HEK293 (cell line): ENCODE results near the gene PCDHGB2.

Experiments
- CTCF ChIA-PET: fragments of 350-600 bp; formaldehyde crosslinking; extraction: SDS; loops from one replicate; lab custom pipeline; 2021; ENCODE audit warnings: antibody characterized with exemption; lab: Yijun Ruan, JAX
- POLR2A ChIA-PET: fragments of 300-600 bp; formaldehyde crosslinking; extraction: SDS; loops from one replicate; lab custom pipeline; 2020; ENCODE audit warnings: antibody characterized with exemption, inconsistent platforms; lab: Yijun Ruan, JAX
- H3K27ac ChIP-seq: fragments of 200-500 bp; sonication (Bioruptor generic); 2 replicates; pipeline ENCODE4 v1.5.1; 2014; ENCODE audit warnings: low read depth, low read length, control low read depth, inconsistent platforms; ENCODE audit errors: extremely low read depth
- H3K36me3 ChIP-seq, 2 experiments: fragments of 200-500 bp in 1 of 2; sonication (Bioruptor generic) in 1 of 2; 1 replicate in 1 of 2; 2 replicates in 1 of 2; pipeline ENCODE4 v1.5.1; 2014 to 2017; ENCODE audit warnings: inconsistent platforms in 2 of 2, low read length in 2 of 2; ENCODE audit not compliant: control insufficient read depth in 2 of 2, insufficient read depth in 1 of 2
- H3K4me1 ChIP-seq: fragments of 200-500 bp; sonication (Bioruptor generic); 2 replicates; pipeline ENCODE4 v1.5.1; 2014; ENCODE audit warnings: mild to moderate bottlenecking, low read length, inconsistent platforms; ENCODE audit not compliant: control insufficient read depth, insufficient read depth
- H3K4me3 ChIP-seq: 2 replicates; pipeline ENCODE4 v1.5.1; 2011; ENCODE audit warnings: low read depth, mild to moderate bottlenecking, control low read depth, low read length, moderate library complexity
- H3K9me3 ChIP-seq: fragments of 200-500 bp; sonication (Bioruptor generic); 2 replicates; pipeline ENCODE4 v1.5.1; 2014; ENCODE audit warnings: low read depth, low read length, inconsistent platforms; ENCODE audit not compliant: control insufficient read depth, insufficient read depth
- GFI1B ChIP-seq: fragments of 450-650 bp; formaldehyde crosslinking; IDR thresholded peaks from 2 replicates; pipeline ENCODE4 v1.5.1; 2016; ENCODE audit warnings: missing biosample characterization, missing genetic modification characterization
- IKZF3 ChIP-seq: fragments of 450-650 bp; IDR thresholded peaks from 2 replicates; pipeline ENCODE4 v1.5.0; 2018; ENCODE audit warnings: missing biosample characterization, mild to moderate bottlenecking, missing genetic modification characterization, moderate library complexity
- KLF16 ChIP-seq: fragments of 450-650 bp; formaldehyde crosslinking; IDR thresholded peaks from 2 replicates; pipeline ENCODE4 v1.5.1; 2017; ENCODE audit warnings: missing biosample characterization, missing genetic modification characterization
- KLF9 ChIP-seq: fragments of 450-650 bp; formaldehyde crosslinking; IDR thresholded peaks from 2 replicates; pipeline ENCODE4 v1.5.1; 2016; ENCODE audit warnings: missing biosample characterization, missing genetic modification characterization, low read depth
- OVOL3 ChIP-seq: fragments of 450-650 bp; formaldehyde crosslinking; IDR thresholded peaks from 2 replicates; pipeline ENCODE4 v1.5.1; 2016; ENCODE audit warnings: missing biosample characterization, missing genetic modification characterization
- SCRT2 ChIP-seq: fragments of 450-650 bp; formaldehyde crosslinking; IDR thresholded peaks from 2 replicates; pipeline ENCODE4 v1.5.1; 2016; ENCODE audit warnings: missing biosample characterization, missing genetic modification characterization
- WT1 ChIP-seq: fragments of 450-650 bp; formaldehyde crosslinking; IDR thresholded peaks from 2 replicates; pipeline ENCODE4 v1.5.1; 2016; ENCODE audit warnings: missing biosample characterization, missing genetic modification characterization
- YY2 ChIP-seq: fragments of 450-650 bp; formaldehyde crosslinking; IDR thresholded peaks from 2 replicates; pipeline ENCODE4 v1.5.1; 2016; ENCODE audit warnings: missing biosample characterization, missing genetic modification characterization
- ZBTB7A ChIP-seq: fragments of 450-650 bp; formaldehyde crosslinking; IDR thresholded peaks from 2 replicates; pipeline ENCODE4 v1.5.1; 2016; ENCODE audit warnings: low read depth, missing biosample characterization, missing genetic modification characterization
- ZFHX2 ChIP-seq: fragments of 450-650 bp; formaldehyde crosslinking; conservative IDR thresholded peaks from 2 replicates; pipeline ENCODE4 v1.5.1; 2016; ENCODE audit warnings: missing biosample characterization, missing genetic modification characterization
- ZFP69B ChIP-seq: fragments of 450-650 bp; formaldehyde crosslinking; IDR thresholded peaks from 2 replicates; pipeline ENCODE4 v1.5.1; 2016; ENCODE audit warnings: missing biosample characterization, missing genetic modification characterization
- ZNF114 ChIP-seq: fragments of 450-650 bp; formaldehyde crosslinking; IDR thresholded peaks from 2 replicates; pipeline ENCODE4 v1.5.0; 2017; ENCODE audit warnings: missing biosample characterization, missing genetic modification characterization
- ZNF133 ChIP-seq: fragments of 450-650 bp; formaldehyde crosslinking; IDR thresholded peaks from 2 replicates; pipeline ENCODE4 v1.5.1; 2016; ENCODE audit warnings: missing biosample characterization, missing genetic modification characterization
- ZNF2 ChIP-seq: fragments of 450-650 bp; formaldehyde crosslinking; IDR thresholded peaks from 2 replicates; pipeline ENCODE4 v1.5.1; 2016; ENCODE audit warnings: missing biosample characterization, missing genetic modification characterization
- ZNF214 ChIP-seq: fragments of 450-650 bp; formaldehyde crosslinking; IDR thresholded peaks from 2 replicates; pipeline ENCODE4 v1.5.1; 2017; ENCODE audit warnings: missing biosample characterization, mild to moderate bottlenecking, missing genetic modification characterization, borderline replicate concordance
- ZNF223 ChIP-seq: fragments of 450-650 bp; formaldehyde crosslinking; IDR thresholded peaks from 2 replicates; pipeline ENCODE4 v1.5.1; 2016; ENCODE audit warnings: missing biosample characterization, missing genetic modification characterization
- ZNF391 ChIP-seq: fragments of 450-650 bp; formaldehyde crosslinking; IDR thresholded peaks from 2 replicates; pipeline ENCODE4 v1.5.1; 2016; ENCODE audit warnings: low read depth, missing biosample characterization, missing genetic modification characterization, borderline replicate concordance
- ZNF433 ChIP-seq: fragments of 450-650 bp; formaldehyde crosslinking; IDR thresholded peaks from 2 replicates; pipeline ENCODE4 v1.5.1; 2016; ENCODE audit warnings: missing biosample characterization, missing genetic modification characterization, low read depth
- ZNF473 ChIP-seq: fragments of 450-650 bp; formaldehyde crosslinking; IDR thresholded peaks from 2 replicates; pipeline ENCODE4 v1.5.1; 2017; ENCODE audit warnings: missing biosample characterization, missing genetic modification characterization
- ZNF558 ChIP-seq: fragments of 450-650 bp; formaldehyde crosslinking; IDR thresholded peaks from 2 replicates; pipeline ENCODE4 v1.5.1; 2016; ENCODE audit warnings: missing biosample characterization, missing genetic modification characterization
- ZNF571 ChIP-seq: fragments of 450-650 bp; formaldehyde crosslinking; IDR thresholded peaks from 2 replicates; pipeline ENCODE4 v1.5.0; 2017; ENCODE audit warnings: missing biosample characterization, missing genetic modification characterization
- ZNF600 ChIP-seq: fragments of 450-650 bp; formaldehyde crosslinking; IDR thresholded peaks from 2 replicates; pipeline ENCODE4 v1.5.1; 2016; ENCODE audit warnings: missing biosample characterization, missing genetic modification characterization
- ZNF664 ChIP-seq: fragments of 450-650 bp; formaldehyde crosslinking; IDR thresholded peaks from 2 replicates; pipeline ENCODE4 v1.5.1; 2016; ENCODE audit warnings: missing biosample characterization, missing genetic modification characterization
- TF ChIP-seq, protein P1 (sequence below): fragments of 450-650 bp; IDR thresholded peaks from 2 replicates; pipeline ENCODE4 v1.5.1; 2018; ENCODE audit warnings: missing biosample characterization, mild to moderate bottlenecking, missing genetic modification characterization
- TF ChIP-seq, protein P2 (sequence below): fragments of 450-650 bp; formaldehyde crosslinking; IDR thresholded peaks from 2 replicates; pipeline ENCODE4 v1.5.1; 2016; ENCODE audit warnings: missing biosample characterization, missing genetic modification characterization
- TF ChIP-seq, protein P3 (sequence below): fragments of 450-650 bp; formaldehyde crosslinking; IDR thresholded peaks from 2 replicates; pipeline ENCODE4 v1.5.1; 2016; ENCODE audit warnings: missing biosample characterization, missing genetic modification characterization
- TF ChIP-seq, protein P4 (sequence below): fragments of 450-650 bp; formaldehyde crosslinking; IDR thresholded peaks from 2 replicates; pipeline ENCODE4 v1.5.1; 2017; ENCODE audit warnings: missing biosample characterization, missing genetic modification characterization
- TF ChIP-seq, protein P5 (sequence below): fragments of 450-650 bp; formaldehyde crosslinking; optimal IDR thresholded peaks from 2 replicates; pipeline ENCODE3; 2016; ENCODE audit warnings: missing biosample characterization, mild to moderate bottlenecking, missing genetic modification characterization

Gene PCDHGB2

DNA sequence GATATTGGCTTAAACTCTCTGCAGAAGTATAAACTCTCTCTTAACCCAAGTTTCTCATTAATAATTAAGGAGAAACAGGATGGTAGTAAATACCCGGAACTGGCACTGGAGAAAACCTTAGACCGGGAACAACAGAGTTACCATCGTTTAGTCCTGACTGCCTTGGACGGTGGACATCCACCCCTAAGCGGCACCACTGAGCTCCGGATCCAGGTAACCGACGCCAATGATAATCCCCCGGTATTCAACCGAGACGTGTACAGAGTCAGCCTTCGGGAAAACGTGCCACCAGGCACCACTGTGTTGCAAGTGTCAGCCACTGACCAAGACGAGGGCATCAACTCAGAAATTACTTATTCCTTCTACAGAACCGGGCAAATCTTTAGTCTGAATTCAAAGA, 38.8 kb downstream of the PCDHGB2 start:
- H3K4me3 ChIP-seq: no peak overlapping the region
- CTCF ChIA-PET: interaction anchor here (0.5 to 4.2 kb wide), 5 partner anchors 8 to 165 kb away, joined by 3 to 57 read pairs (median 9); no protein-coding TSS in a partner anchor
- H3K9me3 ChIP-seq: no peaks in the 10 kb centered on the region; the same call in 1 of the 2 replicates
- no peaks in the 10 kb centered on the region for H3K4me1 ChIP-seq
- TF ChIP-seq ZNF433 (tag by site-specific recombination) (no peak), ZNF600 (tag by site-specific recombination) (no peak), ZNF133 (no peak), ZBTB7A (no peak), ZNF473 (tag by site-specific recombination) (no peak), SCRT2 (tag by site-specific recombination) (no peak), IKZF3 (tag by site-specific recombination) (no peak), KLF16 (no peak), ZNF558 (tag by site-specific recombination) (no peak), YY2 (tag by site-specific recombination) (no peak), ZNF664 (tag by site-specific recombination) (no peak), ZNF214 (tag by site-specific recombination) (no peak), ZNF2 (no peak), ZFP69B (tag by site-specific recombination) (no peak)
- TF ChIP-seq, protein P1, sequence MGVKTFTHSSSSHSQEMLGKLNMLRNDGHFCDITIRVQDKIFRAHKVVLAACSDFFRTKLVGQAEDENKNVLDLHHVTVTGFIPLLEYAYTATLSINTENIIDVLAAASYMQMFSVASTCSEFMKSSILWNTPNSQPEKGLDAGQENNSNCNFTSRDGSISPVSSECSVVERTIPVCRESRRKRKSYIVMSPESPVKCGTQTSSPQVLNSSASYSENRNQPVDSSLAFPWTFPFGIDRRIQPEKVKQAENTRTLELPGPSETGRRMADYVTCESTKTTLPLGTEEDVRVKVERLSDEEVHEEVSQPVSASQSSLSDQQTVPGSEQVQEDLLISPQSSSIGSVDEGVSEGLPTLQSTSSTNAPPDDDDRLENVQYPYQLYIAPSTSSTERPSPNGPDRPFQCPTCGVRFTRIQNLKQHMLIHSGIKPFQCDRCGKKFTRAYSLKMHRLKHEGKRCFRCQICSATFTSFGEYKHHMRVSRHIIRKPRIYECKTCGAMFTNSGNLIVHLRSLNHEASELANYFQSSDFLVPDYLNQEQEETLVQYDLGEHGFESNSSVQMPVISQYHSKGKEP (tag by site-specific recombination): no peak
- TF ChIP-seq, protein P2, sequence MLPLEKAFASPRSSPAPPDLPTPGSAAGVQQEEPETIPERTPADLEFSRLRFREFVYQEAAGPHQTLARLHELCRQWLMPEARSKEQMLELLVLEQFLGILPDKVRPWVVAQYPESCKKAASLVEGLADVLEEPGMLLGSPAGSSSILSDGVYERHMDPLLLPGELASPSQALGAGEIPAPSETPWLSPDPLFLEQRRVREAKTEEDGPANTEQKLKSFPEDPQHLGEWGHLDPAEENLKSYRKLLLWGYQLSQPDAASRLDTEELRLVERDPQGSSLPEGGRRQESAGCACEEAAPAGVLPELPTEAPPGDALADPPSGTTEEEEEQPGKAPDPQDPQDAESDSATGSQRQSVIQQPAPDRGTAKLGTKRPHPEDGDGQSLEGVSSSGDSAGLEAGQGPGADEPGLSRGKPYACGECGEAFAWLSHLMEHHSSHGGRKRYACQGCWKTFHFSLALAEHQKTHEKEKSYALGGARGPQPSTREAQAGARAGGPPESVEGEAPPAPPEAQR (tag by site-specific recombination): no peak
- TF ChIP-seq, protein P3, sequence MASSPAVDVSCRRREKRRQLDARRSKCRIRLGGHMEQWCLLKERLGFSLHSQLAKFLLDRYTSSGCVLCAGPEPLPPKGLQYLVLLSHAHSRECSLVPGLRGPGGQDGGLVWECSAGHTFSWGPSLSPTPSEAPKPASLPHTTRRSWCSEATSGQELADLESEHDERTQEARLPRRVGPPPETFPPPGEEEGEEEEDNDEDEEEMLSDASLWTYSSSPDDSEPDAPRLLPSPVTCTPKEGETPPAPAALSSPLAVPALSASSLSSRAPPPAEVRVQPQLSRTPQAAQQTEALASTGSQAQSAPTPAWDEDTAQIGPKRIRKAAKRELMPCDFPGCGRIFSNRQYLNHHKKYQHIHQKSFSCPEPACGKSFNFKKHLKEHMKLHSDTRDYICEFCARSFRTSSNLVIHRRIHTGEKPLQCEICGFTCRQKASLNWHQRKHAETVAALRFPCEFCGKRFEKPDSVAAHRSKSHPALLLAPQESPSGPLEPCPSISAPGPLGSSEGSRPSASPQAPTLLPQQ (tag by site-specific recombination): no peak
- TF ChIP-seq, all 188 proteins: peak for 0
- no peaks in the 10 kb centered on the region for H3K36me3 ChIP-seq
- H3K27ac ChIP-seq: no peak overlapping the region
- POLR2A ChIA-PET: interaction anchor here (2.1 kb wide), 1 partner anchor 78 kb away, joined by 6 read pairs; the partner anchor contains the start of gene TAF7

DNA sequence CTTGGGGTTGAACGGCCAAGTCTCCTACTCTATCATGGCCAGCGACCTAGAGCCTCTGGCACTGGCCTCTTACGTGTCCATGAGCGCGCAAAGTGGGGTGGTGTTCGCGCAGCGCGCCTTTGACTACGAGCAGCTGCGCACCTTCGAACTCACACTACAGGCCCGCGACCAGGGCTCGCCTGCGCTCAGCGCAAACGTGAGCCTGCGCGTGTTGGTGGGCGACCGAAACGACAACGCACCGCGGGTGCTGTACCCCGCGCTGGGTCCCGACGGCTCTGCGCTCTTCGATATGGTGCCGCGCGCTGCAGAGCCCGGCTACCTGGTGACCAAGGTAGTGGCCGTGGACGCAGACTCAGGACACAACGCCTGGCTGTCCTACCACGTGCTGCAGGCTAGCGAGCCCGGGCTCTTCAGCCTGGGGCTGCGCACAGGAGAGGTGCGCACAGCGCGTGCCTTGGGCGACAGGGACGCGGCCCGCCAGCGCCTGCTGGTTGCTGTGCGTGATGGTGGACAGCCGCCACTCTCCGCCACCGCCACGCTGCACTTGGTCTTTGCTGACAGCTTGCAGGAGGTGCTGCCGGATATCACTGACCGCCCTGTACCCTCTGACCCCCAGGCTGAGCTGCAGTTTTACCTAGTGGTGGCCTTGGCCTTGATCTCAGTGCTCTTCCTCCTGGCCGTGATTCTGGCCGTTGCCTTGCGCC, 39.9 kb downstream of the PCDHGB2 start:
- ChIA-PET CTCF (interaction anchor here (1.0 to 1.5 kb wide), 3 partner anchors 22 to 165 kb away, joined by 3 to 4 read pairs (median 3); partner anchors contain the start of gene PCDHGA11), POLR2A (no interaction called here)
- H3K27ac ChIP-seq: no peak overlapping the region
- H3K9me3 ChIP-seq: no peaks in the 10 kb centered on the region; the same call in 1 of the 2 replicates
- H3K4me3 ChIP-seq: no peak overlapping the region
- no peaks in the 10 kb centered on the region for H3K4me1 ChIP-seq
- no peaks in the 10 kb centered on the region for H3K36me3 ChIP-seq
- TF ChIP-seq ZNF571 (tag by site-specific recombination): no peak
- no peak for TF ChIP-seq ZFHX2 (tag by site-specific recombination)
- no peak for TF ChIP-seq KLF9 (tag by site-specific recombination)
- TF ChIP-seq WT1: no peak
- TF ChIP-seq OVOL3 (tag by site-specific recombination): no peak
- TF ChIP-seq ZNF223 (tag by site-specific recombination): no peak
- no peak for TF ChIP-seq GFI1B (tag by site-specific recombination)
- no peak for TF ChIP-seq ZNF391 (tag by site-specific recombination)
- TF ChIP-seq, protein P4, sequence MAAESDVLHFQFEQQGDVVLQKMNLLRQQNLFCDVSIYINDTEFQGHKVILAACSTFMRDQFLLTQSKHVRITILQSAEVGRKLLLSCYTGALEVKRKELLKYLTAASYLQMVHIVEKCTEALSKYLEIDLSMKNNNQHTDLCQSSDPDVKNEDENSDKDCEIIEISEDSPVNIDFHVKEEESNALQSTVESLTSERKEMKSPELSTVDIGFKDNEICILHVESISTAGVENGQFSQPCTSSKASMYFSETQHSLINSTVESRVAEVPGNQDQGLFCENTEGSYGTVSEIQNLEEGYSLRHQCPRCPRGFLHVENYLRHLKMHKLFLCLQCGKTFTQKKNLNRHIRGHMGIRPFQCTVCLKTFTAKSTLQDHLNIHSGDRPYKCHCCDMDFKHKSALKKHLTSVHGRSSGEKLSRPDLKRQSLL (tag by site-specific recombination): no peak
- TF ChIP-seq, protein P5, sequence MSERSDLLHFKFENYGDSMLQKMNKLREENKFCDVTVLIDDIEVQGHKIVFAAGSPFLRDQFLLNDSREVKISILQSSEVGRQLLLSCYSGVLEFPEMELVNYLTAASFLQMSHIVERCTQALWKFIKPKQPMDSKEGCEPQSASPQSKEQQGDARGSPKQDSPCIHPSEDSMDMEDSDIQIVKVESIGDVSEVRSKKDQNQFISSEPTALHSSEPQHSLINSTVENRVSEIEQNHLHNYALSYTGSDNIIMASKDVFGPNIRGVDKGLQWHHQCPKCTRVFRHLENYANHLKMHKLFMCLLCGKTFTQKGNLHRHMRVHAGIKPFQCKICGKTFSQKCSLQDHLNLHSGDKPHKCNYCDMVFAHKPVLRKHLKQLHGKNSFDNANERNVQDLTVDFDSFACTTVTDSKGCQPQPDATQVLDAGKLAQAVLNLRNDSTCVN: no peak
- no peak for TF ChIP-seq ZNF600 (tag by site-specific recombination)
- TF ChIP-seq ZNF114 (tag by site-specific recombination): no peak
- no peak for TF ChIP-seq ZFP69B (tag by site-specific recombination)
